A673 (cell line): ENCODE measurements around the gene GAPVD1. TPM values are rescaled to one million over a fixed set of nuclear protein-coding genes. Genes with fewer than 3 reads are reported as not detected.

ENCODE experiments used
- BruUV-seq: library from RNA; stranded (reverse); fragments of 400-500 nt; replicated peaks from 2 replicates; lab custom pipeline; 2021; lab: Mats Ljungman, UMichigan
- CTCF ChIA-PET: fragments of 300-600 bp; sonication (Branson Sonifier 250); formaldehyde crosslinking; loops from one replicate; lab custom pipeline; 2022; ENCODE audit warnings: antibody characterized with exemption; lab: Charles Lee
- POLR2A ChIA-PET: fragments of 300-600 bp; sonication (Branson Sonifier 250); formaldehyde crosslinking; loops from one replicate; lab custom pipeline; 2022; ENCODE audit warnings: antibody characterized with exemption; ENCODE audit not compliant: low non-redundant PET; lab: Charles Lee
- DNase-seq: peaks from one replicate; pipeline ENCODE4 v3.0.0-alpha.2; 2015; ENCODE audit warnings: low spot score
- H3K27ac ChIP-seq: fragments of 200-600 bp; sonication (generic); 2 replicates; pipeline ENCODE4 v1.5.1; 2016; ENCODE audit warnings: mixed run types, low read depth, mild to moderate bottlenecking, mixed read lengths, antibody characterized with exemption, low read length; ENCODE audit not compliant: poor library complexity, severe bottlenecking
- H3K27me3 ChIP-seq: fragments of 200-600 bp; sonication (generic); replicated peaks from 2 replicates; pipeline ENCODE4 v1.6.1; 2017; ENCODE audit warnings: mixed run types, low read depth, mild to moderate bottlenecking, mixed read lengths, antibody characterized with exemption, low read length; ENCODE audit not compliant: insufficient read depth, poor library complexity
- H3K36me3 ChIP-seq: fragments of 200-600 bp; sonication (generic); 2 replicates; pipeline ENCODE4 v1.6.1; 2016; ENCODE audit warnings: mixed run types, mild to moderate bottlenecking, mixed read lengths, antibody characterized with exemption, low read length; ENCODE audit not compliant: insufficient read depth, poor library complexity, severe bottlenecking
- H3K4me1 ChIP-seq: fragments of 200-600 bp; sonication (generic); 2 replicates; pipeline ENCODE4 v1.6.1; 2017; ENCODE audit warnings: mixed run types, mild to moderate bottlenecking, mixed read lengths, antibody characterized with exemption, low read length; ENCODE audit not compliant: insufficient read depth, poor library complexity, severe bottlenecking
- H3K4me3 ChIP-seq: fragments of 200-600 bp; sonication (generic); 2 replicates; pipeline ENCODE4 v1.5.1; 2016; ENCODE audit warnings: low read depth, mixed run types, mild to moderate bottlenecking, mixed read lengths, low read length; ENCODE audit not compliant: poor library complexity, severe bottlenecking
- H3K9me3 ChIP-seq: fragments of 200-600 bp; sonication (generic); 2 replicates; pipeline ENCODE4 v1.6.1; 2016; ENCODE audit warnings: mixed run types, low read depth, mild to moderate bottlenecking, mixed read lengths, antibody characterized with exemption, low read length; ENCODE audit not compliant: poor library complexity, severe bottlenecking
- EZH2 ChIP-seq: fragments of 200-600 bp; sonication (generic); IDR thresholded peaks from 2 replicates; pipeline ENCODE4 v1.6.1; 2017; ENCODE audit warnings: borderline replicate concordance, low read depth, mild to moderate bottlenecking, mixed read lengths, antibody characterized with exemption, low read length; ENCODE audit not compliant: poor library complexity, severe bottlenecking
- intact Hi-C: fragments of 100-400 bp; cut with micrococcal nuclease; formaldehyde crosslinking; loops from one replicate; pipeline ENCODE4 v1.10.0; 2022; ENCODE audit not compliant: unreplicated experiment
- total RNA-seq: library from RNA; stranded (reverse); gene quantifications from 2 replicates; pipeline ENCODE4 v1.2.3, GENCODE V29; 2021
- TF ChIP-seq, protein P1 (sequence below): fragments of 300-800, 200-600 bp; sonication (generic); conservative IDR thresholded peaks from 2 replicates; pipeline ENCODE4 v1.5.1; 2017; ENCODE audit warnings: low read depth, mild to moderate bottlenecking, antibody characterized with exemption, low read length, moderate library complexity, mixed read lengths

GAPVD1 gene
- total RNA-seq, 1 experiment from 2014 or later: 55.3 TPM

DNA sequence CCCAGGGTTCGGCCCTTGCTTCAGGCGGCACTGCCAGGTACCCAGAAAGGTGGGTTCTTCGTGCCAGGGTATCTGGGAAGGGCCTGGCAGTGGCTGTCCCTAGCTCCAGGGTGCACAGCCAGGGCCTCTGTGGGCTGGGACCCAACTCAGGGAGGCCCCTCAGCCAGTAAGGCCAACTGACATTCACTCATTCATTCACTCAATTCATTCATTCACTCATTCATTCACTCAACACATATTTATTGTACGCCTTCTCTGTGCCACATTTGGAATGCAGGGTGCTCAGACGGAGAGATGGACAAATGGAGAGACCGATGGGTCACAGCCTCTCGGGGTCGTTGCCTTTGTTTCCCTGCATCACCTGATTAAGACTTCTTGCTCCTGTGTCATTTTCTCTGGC is 154.9 kb downstream of the GAPVD1 start:
- H3K4me3 ChIP-seq: no peak overlapping the region
- no peaks in the 10 kb centered on the region for H3K9me3 ChIP-seq
- H3K27me3 ChIP-seq: no peaks in the 10 kb centered on the region
- no peak overlapping the region for H3K27ac ChIP-seq
- H3K36me3 ChIP-seq: no peaks in the 10 kb centered on the region
- intact Hi-C loops: no loop called here
- no peak for TF ChIP-seq EZH2
- TF ChIP-seq, protein P1, sequence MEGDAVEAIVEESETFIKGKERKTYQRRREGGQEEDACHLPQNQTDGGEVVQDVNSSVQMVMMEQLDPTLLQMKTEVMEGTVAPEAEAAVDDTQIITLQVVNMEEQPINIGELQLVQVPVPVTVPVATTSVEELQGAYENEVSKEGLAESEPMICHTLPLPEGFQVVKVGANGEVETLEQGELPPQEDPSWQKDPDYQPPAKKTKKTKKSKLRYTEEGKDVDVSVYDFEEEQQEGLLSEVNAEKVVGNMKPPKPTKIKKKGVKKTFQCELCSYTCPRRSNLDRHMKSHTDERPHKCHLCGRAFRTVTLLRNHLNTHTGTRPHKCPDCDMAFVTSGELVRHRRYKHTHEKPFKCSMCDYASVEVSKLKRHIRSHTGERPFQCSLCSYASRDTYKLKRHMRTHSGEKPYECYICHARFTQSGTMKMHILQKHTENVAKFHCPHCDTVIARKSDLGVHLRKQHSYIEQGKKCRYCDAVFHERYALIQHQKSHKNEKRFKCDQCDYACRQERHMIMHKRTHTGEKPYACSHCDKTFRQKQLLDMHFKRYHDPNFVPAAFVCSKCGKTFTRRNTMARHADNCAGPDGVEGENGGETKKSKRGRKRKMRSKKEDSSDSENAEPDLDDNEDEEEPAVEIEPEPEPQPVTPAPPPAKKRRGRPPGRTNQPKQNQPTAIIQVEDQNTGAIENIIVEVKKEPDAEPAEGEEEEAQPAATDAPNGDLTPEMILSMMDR: no peak
- CTCF ChIA-PET: no interaction called here
- no TSS peak for BruUV-seq
- no peaks in the 10 kb centered on the region for H3K4me1 ChIP-seq
- no peak for DNase-seq
- POLR2A ChIA-PET: no interaction called here

Other genes with a start within 250 kb of the GAPVD1 start
- 14.1 and 15.1 TPM in 2 replicates for gene SCAI, start 118.3 kb upstream of the GAPVD1 start, total RNA-seq
- 50.8 and 51.7 TPM in 2 replicates for gene PPP6C, start 72.0 kb upstream of the GAPVD1 start, total RNA-seq
- gene RABEPK, start 61.3 kb upstream of the GAPVD1 start, total RNA-seq: 32.7 and 43.6 TPM in 2 replicates
- gene HSPA5, start 20.5 kb upstream of the GAPVD1 start, total RNA-seq: 260 and 290 TPM in 2 replicates